Stimulated activated CD4-positive, alpha-beta T cell treated with anti-CD3 and anti-CD28 coated beads, Interleukin-2, amount 100 ng/mL, for 48 hours (primary cell): ENCODE results near the gene ZCCHC3.

Experiments
- DNase-seq, 2 donors: peaks; one replicate each; pipeline ENCODE4 v3.0.0-alpha.2; 2020

Gene ZCCHC3

GRCh38 chr20:286508-286907 lies 10.9 kb upstream of the ZCCHC3 start:
- no peak for DNase-seq

GRCh38 chr20:288956-289692 lies 8.2 kb upstream of the ZCCHC3 start:
- no peak for DNase-seq

- no peak for DNase-seq
Measured at GRCh38 chr20:289693-290083, 7.7 kb upstream of the ZCCHC3 start.

DNA sequence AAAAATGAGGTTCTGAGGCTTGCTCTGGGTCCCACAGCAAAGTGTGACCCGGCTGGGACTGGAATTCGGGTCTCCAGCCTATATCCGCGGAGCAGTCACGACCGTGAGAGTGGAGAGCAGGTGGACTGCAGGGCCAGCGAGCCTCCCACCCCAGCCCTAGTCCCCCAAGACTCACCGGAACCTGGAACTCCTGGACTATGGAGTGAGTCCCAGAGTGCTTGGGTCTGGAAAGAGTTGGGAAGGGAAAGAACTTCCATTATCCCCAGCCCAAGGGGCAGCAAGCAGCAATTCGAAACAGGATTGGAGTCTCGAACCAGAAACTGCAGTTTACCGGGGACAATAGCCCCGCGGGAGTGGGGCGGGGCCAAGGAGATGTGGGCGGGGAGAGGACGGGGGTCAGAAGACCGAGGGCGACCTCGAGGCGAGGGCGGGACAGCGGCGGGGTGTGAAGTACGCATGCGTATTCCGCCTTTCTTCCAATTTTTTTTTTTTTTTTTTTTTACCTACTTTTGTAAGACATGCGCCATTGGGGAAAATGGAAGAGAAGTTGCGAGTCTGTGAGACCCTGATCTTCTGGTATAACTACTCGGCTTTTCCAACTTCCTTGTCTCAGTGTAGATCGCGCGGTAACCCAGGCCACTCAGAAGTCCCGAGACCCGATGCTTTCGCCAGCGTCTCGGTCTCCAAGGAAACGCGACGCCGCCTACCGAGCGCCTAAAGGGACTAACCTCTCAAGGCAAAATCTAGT lies 7.1 kb upstream of the ZCCHC3 start, which contains the start of gene C20orf96:
Gene C20orf96 (minus strand): TSS at position 667 of the 748 bp plus-strand sequence. CDS start 140 bp downstream, at position 527.
- DNase-seq: peak; percentile 80 to 82

GRCh38 chr20:294602-295001 lies 2.8 kb upstream of the ZCCHC3 start:
- DNase-seq: no peak

- no peak for DNase-seq
Measured at GRCh38 chr20:295804-296203, 1.6 kb upstream of the ZCCHC3 start.

DNA sequence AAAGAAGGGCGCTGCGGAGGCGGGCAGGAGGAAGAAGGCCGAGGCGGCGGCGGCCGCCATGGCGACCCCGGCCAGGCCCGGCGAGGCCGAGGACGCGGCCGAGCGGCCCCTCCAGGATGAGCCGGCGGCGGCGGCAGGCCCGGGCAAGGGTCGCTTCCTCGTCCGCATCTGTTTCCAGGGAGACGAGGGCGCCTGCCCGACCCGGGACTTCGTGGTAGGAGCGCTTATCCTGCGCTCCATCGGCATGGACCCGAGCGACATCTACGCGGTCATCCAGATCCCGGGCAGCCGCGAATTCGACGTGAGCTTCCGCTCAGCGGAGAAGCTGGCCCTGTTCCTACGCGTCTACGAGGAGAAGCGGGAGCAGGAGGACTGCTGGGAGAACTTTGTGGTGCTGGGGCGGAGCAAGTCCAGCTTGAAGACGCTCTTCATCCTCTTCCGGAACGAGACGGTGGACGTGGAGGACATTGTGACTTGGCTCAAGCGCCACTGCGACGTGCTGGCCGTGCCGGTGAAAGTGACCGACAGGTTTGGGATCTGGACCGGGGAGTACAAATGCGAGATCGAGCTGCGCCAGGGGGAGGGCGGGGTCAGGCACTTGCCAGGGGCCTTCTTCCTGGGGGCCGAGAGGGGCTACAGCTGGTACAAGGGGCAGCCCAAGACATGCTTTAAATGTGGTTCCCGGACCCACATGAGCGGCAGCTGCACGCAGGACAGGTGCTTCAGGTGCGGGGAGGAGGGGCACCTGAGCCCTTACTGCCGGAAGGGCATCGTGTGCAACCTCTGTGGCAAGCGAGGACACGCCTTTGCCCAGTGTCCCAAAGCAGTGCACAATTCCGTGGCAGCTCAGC lies 780 bp downstream of the ZCCHC3 start:
- DNase-seq: peak; percentile 27 to 32

DNA sequence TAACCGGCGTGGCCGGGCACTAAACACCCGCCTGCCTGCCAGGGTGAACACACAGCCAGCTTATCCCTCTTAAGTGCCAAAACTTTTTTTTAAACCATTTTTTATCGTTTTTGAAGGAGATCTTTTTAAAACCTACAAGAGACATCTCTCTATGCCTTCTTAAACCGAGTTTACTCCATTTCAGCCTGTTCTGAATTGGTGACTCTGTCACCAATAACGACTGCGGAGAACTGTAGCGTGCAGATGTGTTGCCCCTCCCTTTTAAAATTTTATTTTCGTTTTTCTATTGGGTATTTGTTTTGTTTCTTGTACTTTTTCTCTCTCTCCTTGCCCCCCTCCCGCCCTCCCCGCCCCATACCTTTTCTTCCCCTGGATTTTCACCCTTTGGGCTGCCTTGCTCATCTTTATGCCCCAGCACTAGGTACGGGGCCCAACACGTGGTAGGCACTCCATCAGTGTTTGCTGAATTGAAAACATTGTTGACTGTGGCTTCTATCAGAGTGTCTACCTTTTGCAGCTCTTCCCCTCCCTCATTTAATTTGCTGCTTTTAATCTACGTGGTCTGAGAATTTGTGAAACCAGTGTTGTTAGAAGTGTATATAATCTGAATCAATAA lies 1.5 kb downstream of the ZCCHC3 start:
- DNase-seq: no peak

DNA sequence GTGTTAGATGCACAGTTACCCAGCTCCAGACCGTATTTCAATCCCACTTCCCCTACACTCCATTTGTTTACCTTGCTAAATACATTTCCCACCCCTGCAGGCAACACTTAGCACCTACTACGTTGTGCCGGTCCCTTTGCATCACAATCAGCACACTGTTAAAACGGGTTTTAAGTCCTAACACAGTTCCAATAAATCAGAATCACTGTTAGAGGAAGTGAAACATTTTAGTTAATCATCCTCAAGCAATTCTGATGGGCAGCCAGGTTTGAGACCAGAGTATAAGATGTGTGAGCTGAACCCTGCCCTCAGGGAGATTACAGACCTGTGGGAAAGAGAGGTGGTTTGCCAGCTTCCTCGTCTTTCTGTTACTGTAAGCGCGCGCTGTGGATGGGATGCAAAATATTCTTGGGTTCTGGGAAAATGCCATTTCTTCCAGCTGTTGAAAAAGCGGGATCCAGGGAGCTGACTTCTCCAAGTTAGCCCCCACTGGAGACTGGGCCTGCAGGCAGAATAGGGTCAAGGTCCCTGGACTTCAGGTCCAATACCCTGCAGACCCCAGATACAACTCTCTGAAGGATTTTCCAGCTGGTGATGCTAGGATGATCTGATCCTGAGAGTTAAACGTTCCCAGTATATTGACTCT lies 3.1 kb downstream of the ZCCHC3 start:
- DNase-seq: no peak

DNA sequence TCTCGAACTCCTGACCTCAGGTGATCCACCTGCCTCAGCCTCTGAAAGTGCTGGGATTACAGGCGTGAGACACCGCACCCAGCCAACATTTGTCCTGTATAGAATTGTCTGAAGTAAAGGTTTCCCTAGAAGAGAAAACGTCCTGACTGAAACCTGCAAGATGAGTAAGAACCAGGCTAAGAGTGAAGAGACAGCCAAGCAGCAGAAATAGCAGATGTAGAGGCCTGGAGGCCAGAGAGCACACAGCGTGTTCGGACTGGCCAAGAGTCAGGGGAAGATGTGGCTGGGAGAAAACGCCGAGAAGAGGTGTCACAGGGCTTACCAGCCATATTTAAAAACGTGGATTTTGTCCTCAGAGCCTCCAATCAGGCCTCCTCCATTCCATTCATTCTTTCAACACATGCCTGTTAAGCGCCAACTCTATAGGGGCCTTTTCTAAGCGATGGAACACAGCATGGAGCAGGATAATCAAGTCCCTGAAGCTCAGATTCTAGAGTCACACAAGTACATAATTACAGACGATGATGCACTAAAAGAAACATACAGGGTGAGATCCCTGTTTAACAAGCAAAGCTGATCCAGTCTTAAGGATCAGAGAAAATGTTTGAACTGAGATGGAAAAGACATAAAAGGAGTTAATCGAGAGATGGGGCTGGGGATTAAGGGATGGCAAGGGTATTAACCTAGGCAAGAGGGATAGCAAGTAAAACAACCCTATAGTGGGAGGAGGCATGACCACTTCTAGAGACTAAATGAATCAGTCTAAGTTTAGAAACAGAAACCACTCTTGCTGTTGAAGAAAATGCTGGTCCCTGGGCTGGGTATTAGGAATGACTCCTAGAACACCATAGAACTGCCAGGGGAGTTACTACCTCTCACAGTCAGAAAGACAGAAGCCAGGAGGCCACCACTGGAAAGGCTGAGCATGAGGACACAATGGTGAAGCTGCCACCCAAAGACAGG lies 4.8 kb downstream of the ZCCHC3 start:
- DNase-seq: no peak

DNA sequence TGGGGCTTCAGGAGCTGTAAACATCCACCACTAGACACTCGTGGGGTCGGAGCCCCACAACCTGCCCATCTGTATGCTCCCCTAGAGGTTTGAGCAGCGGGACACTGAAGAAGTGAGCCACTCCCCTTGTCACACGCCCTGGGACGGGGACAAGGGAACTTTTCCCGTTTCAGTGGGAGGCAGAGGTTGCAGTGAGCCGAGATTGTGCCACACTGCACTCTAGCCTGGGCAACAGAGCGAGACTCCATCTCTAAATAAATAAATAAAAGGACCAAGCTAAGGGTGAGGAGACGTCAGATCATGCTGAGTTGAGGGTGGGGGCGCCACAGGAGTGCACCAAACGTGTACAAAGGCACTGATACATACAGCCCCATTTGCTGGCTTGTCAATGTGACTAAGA lies 8.4 kb downstream of the ZCCHC3 start:
- DNase-seq: no peak

- no peak for DNase-seq
Measured at GRCh38 chr20:308427-309038, 11.2 kb downstream of the ZCCHC3 start.

DNA sequence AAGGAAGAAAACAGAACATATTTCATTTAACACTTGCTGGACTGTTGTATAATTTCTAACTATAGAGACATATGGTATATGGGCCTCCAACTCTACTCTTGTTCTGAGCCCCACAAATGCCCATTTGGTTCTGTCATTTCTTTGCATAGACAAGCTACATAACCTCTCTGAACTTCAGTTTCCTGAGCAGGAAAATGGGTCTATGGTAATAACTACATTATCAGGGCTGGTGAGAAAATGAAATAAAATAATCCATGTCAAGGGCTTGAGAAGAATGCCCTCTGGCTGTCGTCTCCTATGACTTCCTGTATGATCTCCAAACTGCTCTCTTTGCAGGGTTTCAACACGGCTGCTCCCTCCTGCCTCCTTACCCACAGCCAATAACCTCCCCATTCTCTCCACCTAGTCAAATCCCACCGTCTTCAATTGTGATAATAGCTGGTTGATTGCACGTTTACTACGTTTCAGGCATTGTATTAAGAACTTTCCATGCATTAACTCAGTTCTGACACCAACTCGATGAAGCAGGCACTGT lies 12.0 kb downstream of the ZCCHC3 start:
- DNase-seq: no peak

- peak; percentile 68 to 78 for DNase-seq
Measured at GRCh38 chr20:309841-310644, 12.7 kb downstream of the ZCCHC3 start.

- no peak for DNase-seq
Measured at GRCh38 chr20:310645-311044, 13.3 kb downstream of the ZCCHC3 start.

DNA sequence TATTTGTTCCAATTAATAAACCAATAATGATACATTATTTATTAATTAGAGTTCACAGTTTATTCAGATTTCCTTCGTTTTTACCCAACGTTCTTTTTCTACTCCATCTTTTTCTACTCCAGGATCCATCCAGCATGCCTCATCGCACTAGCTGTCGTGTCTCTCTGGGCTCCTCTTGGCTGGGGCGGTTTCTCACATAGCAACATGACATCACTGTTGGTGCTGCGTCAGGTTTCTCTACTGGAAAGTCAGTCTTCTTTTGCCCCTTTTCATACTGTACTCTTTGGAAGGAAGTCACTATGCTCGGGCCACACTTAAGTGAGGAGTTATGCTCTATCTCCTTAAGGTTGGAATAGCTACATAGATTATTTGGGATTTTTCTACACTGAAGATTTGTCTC lies 14.2 kb downstream of the ZCCHC3 start:
- no peak for DNase-seq

GRCh38 chr20:312067-312466 lies 14.7 kb downstream of the ZCCHC3 start:
- no peak for DNase-seq

DNA sequence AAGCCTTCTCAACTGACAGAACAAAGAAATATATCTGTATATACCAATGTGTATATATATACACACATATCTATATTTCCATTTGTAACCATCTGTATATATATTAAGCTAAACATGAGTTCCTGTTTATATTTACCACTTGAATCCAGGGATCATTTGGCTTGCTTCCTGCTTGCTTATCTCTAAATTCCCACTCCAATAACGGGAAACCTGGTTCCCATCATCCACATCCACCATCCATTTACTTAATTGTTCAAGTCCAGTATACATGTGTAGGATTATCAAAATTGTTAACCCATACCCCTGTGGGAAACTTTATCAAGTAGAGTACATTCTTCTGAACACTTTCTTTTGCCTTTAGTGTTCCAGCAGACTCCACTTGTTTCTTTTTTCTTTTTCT lies 15.5 kb downstream of the ZCCHC3 start:
- no peak for DNase-seq

DNA sequence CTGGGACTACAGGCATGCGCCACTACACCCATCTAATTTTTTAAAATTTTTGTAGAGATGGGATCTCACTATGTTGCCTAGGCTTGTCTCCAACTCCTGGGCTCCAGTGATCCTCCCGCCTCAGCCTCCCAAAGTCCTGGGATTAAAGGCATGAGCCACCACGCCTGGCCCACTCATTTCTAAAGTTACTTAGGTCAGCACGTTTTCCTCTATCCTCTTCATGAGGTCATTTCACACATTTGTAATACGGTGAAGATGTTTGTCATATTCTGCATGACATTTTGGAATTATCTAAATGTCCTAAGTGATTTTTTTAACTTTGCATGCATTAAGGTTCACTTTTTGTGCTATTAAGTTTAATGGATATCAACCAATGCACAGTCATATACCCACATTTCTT lies 16.0 kb downstream of the ZCCHC3 start:
- no peak for DNase-seq

DNA sequence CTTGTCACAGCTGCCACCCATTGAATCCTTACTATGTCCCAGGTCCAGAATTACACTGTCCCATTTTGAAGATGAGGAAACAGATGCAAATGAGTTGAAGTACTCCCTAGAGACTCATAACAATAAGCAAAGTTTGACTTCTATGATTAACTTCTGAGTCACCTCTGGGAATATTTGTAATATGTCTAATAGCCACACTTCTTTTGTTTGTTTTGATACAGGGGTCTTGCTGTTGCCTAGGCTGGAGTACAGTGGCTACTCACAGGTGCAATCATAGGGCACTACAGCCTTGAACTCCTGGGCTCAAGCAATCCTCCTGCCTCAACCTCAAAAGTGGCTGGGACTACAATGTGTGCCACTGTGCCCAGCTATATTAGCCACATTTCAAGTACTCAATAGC lies 16.6 kb downstream of the ZCCHC3 start:
- DNase-seq: no peak
